Right lobe of liver (tissue), 6 donors: ENCODE data around the gene DYRK1A. TPM values are rescaled to one million over a fixed set of nuclear protein-coding genes. Genes with fewer than 3 reads are reported as not detected.

Experiments
- ATAC-seq, 4 donors: fragments of 200-7000 bp; cut with Tn5 transposase; one replicate each; pipeline ENCODE4 v1.9.1; 2020; ENCODE audit warnings: mild to moderate bottlenecking in 4 of 4, moderate library complexity in 4 of 4
- DNase-seq, 3 donors: peaks; one replicate each; pipeline ENCODE4 v3.0.0-alpha.2; 2020
- H3K27ac ChIP-seq, 3 donors: fragments of 200-600 bp; one replicate each; pipeline ENCODE4 v1.8.0; 2022
- H3K27me3 ChIP-seq, 2 donors: fragments of 200-600 bp; one replicate each; pipeline ENCODE4 v1.8.0; 2022
- H3K36me3 ChIP-seq, 4 donors: fragments of 200-600 bp; sonication (generic) in 1 of 4; one replicate each; pipeline versions ENCODE4 v1.5.1 to v1.8.0; 2017 to 2022; ENCODE audit warnings: control low read depth in 1 of 4
- H3K4me1 ChIP-seq, 4 donors: fragments of 200-600 bp; sonication (generic) in 1 of 4; one replicate each; pipeline versions ENCODE4 v1.5.1 to v1.8.0; 2017 to 2022; ENCODE audit warnings: control low read depth in 1 of 4
- H3K4me3 ChIP-seq, 3 donors: fragments of 200-600 bp; one replicate each; pipeline ENCODE4 v1.8.0; 2022
- H3K9me3 ChIP-seq, 4 donors: fragments of 200-600 bp; sonication (generic) in 1 of 4; one replicate each; pipeline versions ENCODE4 v1.5.1 to v1.8.0; 2017 to 2022; ENCODE audit warnings: control low read depth in 1 of 4
- POLR2A ChIP-seq: fragments of 450-650 bp; IDR thresholded peaks from one replicate; pipeline ENCODE4 v1.6.1; 2017; ENCODE audit warnings: antibody characterized with exemption, mild to moderate bottlenecking
- whole genome bisulfite sequencing: methylation state at CpG from one replicate; pipeline ENCODE4 v1.1.6; 2018; ENCODE audit warnings: low coverage, low lambda C conversion rate; ENCODE audit not compliant: insufficient coverage; ENCODE audit errors: missing lambda C conversion rate; 5-methylcytosine and 5-hydroxymethylcytosine counted together
- intact Hi-C, 2 donors: fragments of 100-400 bp; cut with DNase I; formaldehyde crosslinking; loops; one replicate each; pipeline versions ENCODE4 v1.11.2 to v1.14.1; 2022
- total RNA-seq, 6 experiments: library from RNA; depleted of rRNA in 2 of 6; stranded (reverse); fragments of >200 nt in 2 of 6; fragmentation: NEBNext Ultra II Directional in 3 of 6; extraction: Animal tissue kit (Norgen Biotek cat#: 25700) in 3 of 6; gene quantifications; one replicate each; pipeline versions ENCODE4 v1.1.0 to v1.2.4, GENCODE V29; 2016 to 2023
- TF ChIP-seq, protein P1 (sequence below), 4 donors: fragments of 200-600 bp in 3 of 4; fragments of 450-650 bp in 1 of 4; IDR thresholded peaks; one replicate each; pipeline versions ENCODE4 v1.5.1 to v1.8.0; 2016 to 2022; ENCODE audit warnings: antibody characterized with exemption in 4 of 4, mild to moderate bottlenecking in 2 of 4
- donor health status: DM: no; HTN: yes; CAD: no.
- donor health status: DM: no; HTN: no; CAD: no.
- donor health status: DM: no; HTN: no; CAD: no.
- donor health status: DM: no; HTN: yes; CAD: no.
- donor health status: DM: no; HTN: yes; CAD: no.

Gene DYRK1A
- total RNA-seq, 6 experiments from 2014 or later = 20.6 to 32.5 (median 25.7) TPM

DNA sequence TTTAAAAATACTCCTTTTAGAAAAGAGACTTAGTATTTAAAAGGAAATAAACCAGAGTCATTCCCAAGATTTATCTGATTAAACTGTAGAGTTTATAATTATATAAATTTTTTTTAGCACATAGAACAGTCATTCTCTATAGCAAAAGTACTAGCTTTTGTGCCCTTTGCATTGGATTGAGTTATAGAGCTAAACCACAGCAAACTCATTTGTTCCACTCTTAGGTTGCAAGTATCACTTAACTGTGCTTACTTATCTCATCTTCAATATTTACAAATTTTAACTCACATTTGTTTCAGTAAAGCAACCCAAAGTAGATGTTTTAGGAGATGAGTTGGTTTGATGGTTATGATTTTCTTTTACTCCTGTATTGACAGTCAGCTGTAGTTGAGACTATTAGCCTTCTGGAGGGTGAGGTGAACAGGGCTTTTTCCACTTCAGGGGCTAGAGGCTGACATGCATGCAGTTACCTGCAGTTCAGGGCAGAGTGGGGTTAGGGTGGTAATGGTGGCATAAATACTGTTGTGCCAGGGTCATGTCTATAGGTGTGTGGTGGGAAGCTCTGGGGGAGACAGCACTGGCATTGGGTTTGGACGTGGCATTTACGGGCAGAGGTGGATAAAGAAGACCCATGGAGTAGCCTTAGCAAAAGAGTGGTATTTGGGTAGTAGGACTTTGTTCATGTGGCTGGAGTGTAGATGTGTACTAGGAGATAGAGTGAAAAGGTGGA is 42.1 kb downstream of the DYRK1A start:
- WGBS = 100% methylated on average over 2 of the region's 2 CpGs
- intact Hi-C loops = no loop called here

DNA sequence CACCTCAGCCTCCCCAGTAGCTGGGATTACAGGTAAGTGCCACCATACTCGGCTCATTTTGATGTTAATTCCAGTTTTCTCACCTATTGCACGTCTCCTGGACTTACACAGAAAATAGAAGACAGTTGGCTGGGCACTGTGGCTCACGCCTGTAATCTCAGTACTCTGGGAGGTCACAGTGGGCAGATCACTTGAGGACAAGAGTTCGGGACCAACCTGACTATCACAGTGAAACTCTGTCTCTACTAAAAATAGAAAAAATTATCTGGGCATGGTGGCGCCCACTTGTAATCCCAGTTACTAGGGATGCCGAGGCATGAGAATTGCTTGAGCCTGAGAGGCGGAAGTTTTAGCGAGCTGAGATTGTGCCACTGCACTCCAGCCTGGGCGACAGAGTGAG is 44.1 kb downstream of the DYRK1A start:
- Histone ChIP-seq H3K36me3 (no peaks in the 10 kb centered on the region), H3K27ac (no peak overlapping the region), H3K27me3 (no peaks in the 10 kb centered on the region), H3K9me3 (no peaks in the 10 kb centered on the region), H3K4me3 (no peak overlapping the region), H3K4me1 (peaks cover 0 to 37% (median 4%) of the 10 kb centered on the region in 4 donors)
- no peak for DNase-seq
- ATAC-seq = no peak
- TF ChIP-seq POLR2A = no peak
- TF ChIP-seq, protein P1, sequence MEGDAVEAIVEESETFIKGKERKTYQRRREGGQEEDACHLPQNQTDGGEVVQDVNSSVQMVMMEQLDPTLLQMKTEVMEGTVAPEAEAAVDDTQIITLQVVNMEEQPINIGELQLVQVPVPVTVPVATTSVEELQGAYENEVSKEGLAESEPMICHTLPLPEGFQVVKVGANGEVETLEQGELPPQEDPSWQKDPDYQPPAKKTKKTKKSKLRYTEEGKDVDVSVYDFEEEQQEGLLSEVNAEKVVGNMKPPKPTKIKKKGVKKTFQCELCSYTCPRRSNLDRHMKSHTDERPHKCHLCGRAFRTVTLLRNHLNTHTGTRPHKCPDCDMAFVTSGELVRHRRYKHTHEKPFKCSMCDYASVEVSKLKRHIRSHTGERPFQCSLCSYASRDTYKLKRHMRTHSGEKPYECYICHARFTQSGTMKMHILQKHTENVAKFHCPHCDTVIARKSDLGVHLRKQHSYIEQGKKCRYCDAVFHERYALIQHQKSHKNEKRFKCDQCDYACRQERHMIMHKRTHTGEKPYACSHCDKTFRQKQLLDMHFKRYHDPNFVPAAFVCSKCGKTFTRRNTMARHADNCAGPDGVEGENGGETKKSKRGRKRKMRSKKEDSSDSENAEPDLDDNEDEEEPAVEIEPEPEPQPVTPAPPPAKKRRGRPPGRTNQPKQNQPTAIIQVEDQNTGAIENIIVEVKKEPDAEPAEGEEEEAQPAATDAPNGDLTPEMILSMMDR (IDR thresholded peaks at IDR 0.05) = no peak
- intact Hi-C loops = no loop called here
- 91% methylated on average over 9 of the region's 9 CpGs for WGBS

More for the DNA sequence above, 42.1 kb downstream of the DYRK1A start:
- ATAC-seq (peak in 1 of 4 donors; percentile 13), DNase-seq (no peak)
- Histone ChIP-seq H3K27me3 (no peaks in the 10 kb centered on the region), H3K27ac (peak overlapping the region in 2 of 3 donors; percentile 17 to 30), H3K4me3 (no peak overlapping the region), H3K4me1 (peaks cover 0 to 31% (median 0%) of the 10 kb centered on the region in 4 donors), H3K9me3 (no peaks in the 10 kb centered on the region), H3K36me3 (no peaks in the 10 kb centered on the region)
- TF ChIP-seq, protein P1 (IDR thresholded peaks at IDR 0.05) = no peak
- TF ChIP-seq POLR2A = no peak

GRCh38 chr21:37412603-37413360 is 46.2 kb downstream of the DYRK1A start:
- no peak for DNase-seq
- 75% methylated on average over 4 of the region's 4 CpGs for WGBS
- H3K36me3 ChIP-seq = no peaks in the 10 kb centered on the region
- no peak overlapping the region for H3K4me3 ChIP-seq
- H3K9me3 ChIP-seq = no peaks in the 10 kb centered on the region
- H3K27me3 ChIP-seq = no peaks in the 10 kb centered on the region
- intact Hi-C loops = no loop called here
- ATAC-seq = peak in 1 of 4 donors; percentile 6
- no peak overlapping the region for H3K27ac ChIP-seq
- TF ChIP-seq, protein P1 (IDR thresholded peaks at IDR 0.05) = no peak
- no peak for TF ChIP-seq POLR2A
- H3K4me1 ChIP-seq = peaks cover 0 to 48% (median 8%) of the 10 kb centered on the region in 4 donors

DNA sequence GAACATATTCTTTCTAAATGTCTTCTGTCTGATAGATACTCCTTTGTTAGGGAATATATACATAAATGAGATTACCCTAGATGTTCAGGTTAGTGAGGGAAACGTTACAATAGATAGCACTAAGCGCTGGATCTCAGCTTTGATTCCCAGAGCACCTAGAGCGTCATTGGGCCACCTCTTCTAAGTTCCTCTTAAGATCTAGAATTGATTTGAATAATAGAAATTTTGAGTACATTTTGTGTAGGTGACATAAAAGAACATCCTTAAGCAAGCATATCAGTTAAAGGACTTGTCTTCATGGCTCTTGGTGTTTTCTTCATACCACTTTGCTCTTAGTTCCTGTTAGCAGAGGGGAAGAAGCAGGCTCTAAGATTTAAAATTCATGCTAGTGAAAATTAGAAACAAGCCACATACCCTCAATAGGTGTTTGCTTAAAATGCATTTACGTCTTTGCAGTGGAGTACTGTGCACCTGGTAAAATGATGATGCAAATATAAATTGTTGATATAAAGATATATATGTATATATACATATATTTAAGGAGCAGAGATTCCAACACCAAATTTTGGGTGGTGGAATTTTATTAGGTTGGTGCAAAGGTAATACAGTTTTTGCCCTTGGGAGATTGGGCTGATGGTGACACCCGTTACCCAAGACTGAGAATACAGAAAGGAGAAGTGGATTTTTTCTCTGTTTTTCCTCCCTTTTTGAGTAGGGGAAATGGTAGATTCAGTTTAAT is 47.1 kb downstream of the DYRK1A start:
- TF ChIP-seq, protein P1 (IDR thresholded peaks at IDR 0.05) = no peak
- no peak for TF ChIP-seq POLR2A
- no peaks in the 10 kb centered on the region for H3K9me3 ChIP-seq
- no peaks in the 10 kb centered on the region for H3K27me3 ChIP-seq
- intact Hi-C loops = no loop called here
- no peaks in the 10 kb centered on the region for H3K36me3 ChIP-seq
- peaks cover 0 to 43% (median 8%) of the 10 kb centered on the region in 4 donors for H3K4me1 ChIP-seq
- H3K27ac ChIP-seq = no peak overlapping the region
- no peak for DNase-seq
- H3K4me3 ChIP-seq = no peak overlapping the region
- WGBS = 79% methylated on average over 5 of the region's 5 CpGs
- ATAC-seq = no peak
